GM12874 (cell line): ENCODE data around the gene EML4.

ENCODE experiments used
- CTCF ChIP-seq: IDR thresholded peaks from 2 replicates; pipeline ENCODE4 v1.5.1; 2011; ENCODE audit warnings: low read depth, mild to moderate bottlenecking, control low read depth, low read length, moderate library complexity; ENCODE audit not compliant: insufficient read depth

EML4 gene

GRCh38 chr2:42256505-42256904 is 87.4 kb downstream of the EML4 start:
- no peak for TF ChIP-seq CTCF

GRCh38 chr2:42261518-42262195 is 92.5 kb downstream of the EML4 start:
- TF ChIP-seq CTCF, result no peak

- no peak for TF ChIP-seq CTCF
These were observed 97.1 kb downstream of the EML4 start for GRCh38 chr2:42266236-42266635.

- TF ChIP-seq CTCF, result no peak
These were observed 98.4 kb downstream of the EML4 start for GRCh38 chr2:42267530-42267929.

- no peak for TF ChIP-seq CTCF
These were observed 99.5 kb downstream of the EML4 start for GRCh38 chr2:42268528-42269151.

- TF ChIP-seq CTCF, result no peak
These were observed 101.6 kb downstream of the EML4 start for GRCh38 chr2:42270757-42271156.

- no peak for TF ChIP-seq CTCF
These were observed 105.7 kb downstream of the EML4 start for GRCh38 chr2:42274863-42275262.
